Duodenal mucosa (tissue), 2 donors: ENCODE results near the gene RASAL3.

Source experiments
- H3K27ac ChIP-seq: one replicate; pipeline ENCODE4 v1.7.0; 2013; ENCODE audit warnings: low read depth, low read length
- H3K27me3 ChIP-seq, 2 donors: one replicate each; pipeline ENCODE4 v1.7.0; 2013; ENCODE audit warnings: low read length in 2 of 2, control low read depth in 1 of 2; ENCODE audit not compliant: insufficient read depth in 2 of 2, control insufficient read depth in 1 of 2
- H3K36me3 ChIP-seq, 2 donors: one replicate each; pipeline ENCODE4 v1.7.0; 2013; ENCODE audit warnings: low read length in 2 of 2, control low read depth in 1 of 2; ENCODE audit not compliant: insufficient read depth in 2 of 2, control insufficient read depth in 1 of 2
- H3K4me1 ChIP-seq, 2 donors: one replicate each; pipeline ENCODE4 v1.7.0; 2013; ENCODE audit warnings: low read length in 2 of 2, control low read depth in 1 of 2; ENCODE audit not compliant: insufficient read depth in 2 of 2, control insufficient read depth in 1 of 2
- H3K4me3 ChIP-seq, 2 donors: one replicate each; pipeline ENCODE4 v1.7.0; 2013; ENCODE audit warnings: low read length in 2 of 2, low read depth in 1 of 2
- H3K9ac ChIP-seq, 2 donors: one replicate each; pipeline ENCODE4 v1.7.0; 2013; ENCODE audit warnings: low read length in 2 of 2, low read depth in 1 of 2
- H3K9me3 ChIP-seq, 2 donors: one replicate each; pipeline ENCODE4 v1.7.0; 2013; ENCODE audit warnings: low read length in 2 of 2, control low read depth in 1 of 2; ENCODE audit not compliant: control insufficient read depth in 1 of 2

Gene RASAL3

DNA sequence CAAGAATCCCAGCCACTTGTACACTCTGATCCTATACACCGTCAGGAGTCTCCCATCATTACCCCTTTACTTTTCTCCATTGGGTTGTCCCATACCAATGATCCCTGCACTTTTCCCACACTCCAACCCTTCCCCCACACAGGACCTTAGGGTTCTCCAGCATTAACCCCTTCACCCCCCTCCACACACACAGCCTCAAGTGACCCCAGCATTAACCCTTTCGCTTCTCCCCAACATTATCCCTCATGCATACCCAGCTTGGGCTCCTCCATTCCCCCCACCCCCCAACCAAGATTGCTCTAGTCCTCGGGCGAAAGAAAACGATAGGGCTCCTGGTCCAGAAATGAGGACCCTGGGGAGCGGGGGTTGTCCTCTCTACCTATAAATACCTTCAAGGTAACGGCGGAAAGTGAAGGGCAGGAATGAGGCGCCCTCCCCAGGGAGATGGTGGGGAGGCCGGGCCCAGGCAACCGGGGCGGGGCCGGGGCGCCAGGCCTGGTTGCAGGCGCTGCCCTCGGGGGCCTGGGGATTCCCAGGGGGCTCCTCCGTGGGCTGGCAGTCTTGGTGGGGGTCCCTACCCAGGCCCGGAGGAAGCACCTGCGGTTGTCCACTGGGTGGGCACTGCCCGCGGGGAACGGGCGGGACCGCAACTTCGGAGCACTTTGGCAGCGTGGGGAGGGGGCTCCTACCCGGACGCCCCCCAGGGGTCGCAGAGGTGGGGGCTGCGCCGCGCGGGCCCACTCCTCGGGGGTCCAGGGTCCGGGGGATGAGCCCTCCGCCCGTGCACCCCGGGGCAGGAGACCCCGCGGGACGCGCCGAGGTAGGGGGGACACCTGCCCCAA, 15.3 kb downstream of the RASAL3 start:
- Histone ChIP-seq H3K9me3 (no peaks in the 10 kb centered on the region), H3K27ac (no peak overlapping the region), H3K36me3 (peaks cover 0 to 7% of the 10 kb centered on the region in 2 donors), H3K27me3 (peaks cover 0 to 2% of the 10 kb centered on the region in 2 donors), H3K9ac (peak overlapping the region in 1 of 2 donors; percentile 18), H3K4me1 (peaks cover 4 to 24% of the 10 kb centered on the region in 2 donors), H3K4me3 (peak overlapping the region; percentile 61 to 63)

DNA sequence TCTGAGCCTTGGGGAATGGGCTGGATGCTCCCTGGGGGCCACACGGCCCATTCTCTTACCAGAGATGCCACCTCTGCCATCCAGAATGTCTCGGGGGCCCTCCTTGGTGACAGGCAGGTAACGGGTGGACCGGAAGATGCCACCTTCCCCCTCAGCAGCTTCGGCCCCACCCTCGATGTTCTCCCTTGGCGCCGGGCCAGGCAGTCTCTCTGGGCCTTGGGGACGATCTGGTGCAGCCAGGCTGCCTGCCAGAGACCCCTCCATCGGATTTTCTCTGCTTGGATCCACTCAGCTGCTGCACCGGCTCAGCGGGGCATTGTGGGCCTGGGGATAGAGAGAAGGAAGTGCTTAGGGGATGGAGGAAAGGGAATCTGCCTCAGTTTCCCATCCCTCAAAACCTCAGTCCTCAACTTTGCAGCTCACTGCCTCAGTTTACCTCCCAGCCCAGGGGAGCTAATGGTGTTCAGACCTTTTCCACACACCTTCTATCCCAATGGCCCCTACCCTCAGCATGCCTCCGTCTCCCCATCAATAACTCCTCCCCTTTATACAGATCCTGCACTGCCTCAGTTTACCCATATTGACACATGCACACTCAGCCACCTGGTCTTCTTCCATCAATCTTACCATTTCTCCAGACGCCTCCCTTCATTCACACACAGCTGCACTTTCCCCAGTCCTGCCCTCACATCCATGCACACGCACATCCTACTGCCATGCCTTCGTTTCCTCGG, 16.1 kb downstream of the RASAL3 start:
- H3K4me1 ChIP-seq, result peaks cover 4 to 22% of the 10 kb centered on the region in 2 donors

DNA sequence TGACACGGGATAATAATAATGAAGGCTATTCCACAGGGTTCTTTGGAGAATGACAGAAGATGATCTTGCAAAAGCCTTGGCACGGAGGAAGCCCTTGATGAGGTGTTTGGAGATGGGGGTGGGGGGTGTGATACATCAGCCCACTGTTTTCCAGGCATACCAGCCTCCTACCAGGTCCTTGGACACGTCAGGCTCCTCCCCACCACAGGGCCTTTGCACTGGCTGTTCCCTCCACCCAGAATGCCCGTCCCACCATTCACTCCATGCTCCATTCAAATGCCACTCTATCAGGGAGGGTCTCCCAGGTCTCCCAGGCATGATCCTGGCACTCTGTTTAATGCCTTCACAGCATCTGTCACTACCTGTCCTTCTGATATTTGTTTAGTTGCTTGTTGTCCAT, 17.3 kb downstream of the RASAL3 start:
- Histone ChIP-seq H3K27ac (no peak overlapping the region), H3K9ac (no peak overlapping the region), H3K9me3 (no peaks in the 10 kb centered on the region), H3K4me1 (peaks cover 0 to 16% of the 10 kb centered on the region in 2 donors), H3K36me3 (no peaks in the 10 kb centered on the region), H3K4me3 (no peak overlapping the region), H3K27me3 (no peaks in the 10 kb centered on the region)

More for the DNA sequence above, 16.1 kb downstream of the RASAL3 start:
- H3K27ac ChIP-seq, result no peak overlapping the region
- no peaks in the 10 kb centered on the region for H3K27me3 ChIP-seq
- peaks cover 0 to 5% of the 10 kb centered on the region in 2 donors for H3K36me3 ChIP-seq
- no peak overlapping the region for H3K4me3 ChIP-seq
- H3K9me3 ChIP-seq, result no peaks in the 10 kb centered on the region
- no peak overlapping the region for H3K9ac ChIP-seq

DNA sequence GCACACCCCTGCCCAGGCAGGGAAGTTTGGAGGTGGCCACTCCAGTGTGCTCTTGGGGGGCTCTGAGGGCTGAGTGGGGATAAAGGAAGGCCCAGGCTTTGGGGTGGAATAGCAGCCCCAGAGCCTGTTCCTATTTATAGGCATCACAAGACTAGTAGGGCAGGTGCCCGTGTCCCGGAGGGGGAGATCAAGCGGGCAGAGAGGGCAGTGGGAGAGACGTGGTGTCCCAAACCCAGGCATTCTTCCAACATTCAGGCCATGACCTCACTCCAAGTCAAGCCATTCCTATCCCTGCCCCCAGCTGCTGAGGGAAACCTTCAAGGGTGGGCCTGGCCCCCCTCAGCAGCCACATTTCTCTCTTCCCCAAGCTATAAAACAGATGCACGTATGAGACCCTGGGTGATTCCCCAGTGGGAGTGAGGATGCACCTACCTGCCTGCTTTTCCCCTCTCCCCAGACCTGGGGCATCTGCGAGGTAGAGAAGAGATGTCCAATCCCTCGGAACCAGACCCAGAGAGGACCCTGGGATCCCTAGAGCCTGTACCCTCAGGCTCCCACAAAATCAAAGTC, 18.5 kb downstream of the RASAL3 start:
- no peak overlapping the region for H3K27ac ChIP-seq
- no peaks in the 10 kb centered on the region for H3K36me3 ChIP-seq
- H3K9me3 ChIP-seq, result no peaks in the 10 kb centered on the region
- H3K27me3 ChIP-seq, result no peaks in the 10 kb centered on the region
- H3K4me3 ChIP-seq, result no peak overlapping the region
- H3K9ac ChIP-seq, result no peak overlapping the region
- peaks cover 0 to 11% of the 10 kb centered on the region in 2 donors for H3K4me1 ChIP-seq

DNA sequence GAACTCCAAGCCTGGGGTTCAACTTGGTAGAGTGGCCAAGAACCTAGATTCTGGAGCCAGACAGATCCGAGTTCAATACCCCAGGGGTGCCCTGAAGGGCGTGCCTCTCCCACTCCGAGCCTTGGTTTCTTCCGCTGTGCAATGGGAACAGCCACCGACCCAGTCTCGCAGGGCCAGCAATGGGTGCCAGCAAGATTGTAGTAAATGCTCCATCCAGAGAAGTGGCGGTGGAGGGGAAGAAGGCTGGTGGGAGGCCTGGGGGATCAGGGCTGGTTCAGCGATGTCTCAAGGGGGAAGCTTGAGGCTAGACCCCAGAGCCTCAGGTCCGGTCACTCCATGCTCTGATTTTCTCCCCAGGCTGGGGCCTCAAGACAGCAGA, 19.1 kb downstream of the RASAL3 start:
- Histone ChIP-seq H3K4me3 (no peak overlapping the region), H3K9me3 (no peaks in the 10 kb centered on the region), H3K36me3 (no peaks in the 10 kb centered on the region), H3K27me3 (no peaks in the 10 kb centered on the region), H3K27ac (no peak overlapping the region), H3K9ac (no peak overlapping the region), H3K4me1 (peaks cover 0 to 10% of the 10 kb centered on the region in 2 donors)

DNA sequence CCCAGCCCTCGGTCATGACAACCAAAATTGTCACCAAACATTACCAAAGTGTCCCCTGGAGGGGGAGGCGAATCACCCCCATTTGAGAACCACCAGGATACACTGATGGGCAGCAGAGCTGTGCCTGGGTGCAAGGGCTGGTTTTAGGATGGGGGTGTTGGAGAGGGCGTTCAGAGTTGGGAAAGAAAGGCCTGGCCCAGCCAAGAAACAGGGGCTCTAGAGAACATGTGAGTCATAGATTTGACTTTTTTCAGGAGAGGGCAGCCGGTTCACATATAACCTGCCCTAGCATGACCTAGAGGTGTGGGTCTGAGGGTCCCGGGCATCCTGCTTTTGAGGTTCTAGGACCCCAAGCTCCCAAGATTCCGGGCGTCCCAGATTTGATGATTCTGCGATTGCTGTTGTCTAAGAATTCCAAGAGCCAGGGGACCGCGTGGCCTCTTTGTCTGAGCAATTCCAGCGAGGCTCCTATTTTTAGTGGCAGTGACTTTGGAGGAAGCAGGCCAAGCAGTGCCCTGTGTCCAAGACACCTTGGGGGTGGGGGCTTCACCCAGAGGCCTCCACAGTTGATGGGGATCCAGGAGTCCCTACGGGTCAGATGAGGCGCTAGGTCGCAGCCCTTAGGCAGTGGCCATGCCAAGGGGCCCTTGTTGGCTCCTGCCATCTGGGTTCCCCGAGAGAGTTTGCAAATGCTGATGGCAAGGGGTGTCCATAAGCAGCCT, 19.7 kb downstream of the RASAL3 start:
- no peaks in the 10 kb centered on the region for H3K27me3 ChIP-seq
- peaks cover 0 to 7% of the 10 kb centered on the region in 2 donors for H3K4me1 ChIP-seq
- no peak overlapping the region for H3K9ac ChIP-seq
- H3K27ac ChIP-seq, result no peak overlapping the region
- H3K36me3 ChIP-seq, result no peaks in the 10 kb centered on the region
- H3K4me3 ChIP-seq, result no peak overlapping the region
- no peaks in the 10 kb centered on the region for H3K9me3 ChIP-seq

DNA sequence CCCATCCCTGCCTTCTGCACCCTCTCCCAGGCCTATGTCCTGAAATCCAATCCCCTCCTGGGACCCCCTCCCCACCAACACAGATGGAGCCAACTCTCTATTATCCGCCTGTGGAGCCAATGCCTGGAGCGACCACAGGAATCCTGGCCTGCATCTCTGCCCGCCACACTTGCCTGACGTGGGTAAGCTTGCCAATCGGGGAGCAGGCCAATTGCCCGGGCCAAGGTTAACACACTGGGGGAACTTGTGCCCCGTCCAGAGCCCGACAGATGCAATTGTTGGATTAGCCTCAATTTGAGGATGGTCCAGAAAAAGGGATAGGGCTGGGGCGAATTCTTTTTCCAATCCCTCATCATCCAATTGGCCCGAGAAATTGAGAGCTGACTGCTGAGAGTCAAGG, 20.5 kb downstream of the RASAL3 start:
- H3K4me3 ChIP-seq, result no peak overlapping the region
- H3K9ac ChIP-seq, result no peak overlapping the region
- peaks cover 0 to 3% of the 10 kb centered on the region in 2 donors for H3K4me1 ChIP-seq
- no peaks in the 10 kb centered on the region for H3K36me3 ChIP-seq
- no peak overlapping the region for H3K27ac ChIP-seq
- no peaks in the 10 kb centered on the region for H3K27me3 ChIP-seq
- no peaks in the 10 kb centered on the region for H3K9me3 ChIP-seq

DNA sequence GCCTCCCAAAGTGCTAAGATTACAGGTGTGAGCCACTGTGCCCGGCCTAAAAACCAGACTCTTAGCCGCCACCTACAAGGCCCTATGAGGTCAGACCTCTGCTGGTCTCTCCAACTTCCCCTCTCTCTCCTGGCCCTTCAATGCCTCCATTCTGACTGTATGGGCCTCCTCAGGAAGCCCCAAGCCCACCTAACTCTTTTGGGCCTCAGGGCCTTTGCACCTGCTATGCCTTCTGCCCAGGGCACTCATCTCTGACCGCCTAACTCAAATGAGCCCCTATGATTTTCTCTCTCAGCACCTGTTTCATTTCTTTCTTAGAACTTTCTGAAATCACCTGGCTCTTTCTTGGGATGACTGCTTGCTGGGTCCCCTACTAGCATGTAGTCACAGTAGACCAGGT, 21.0 kb downstream of the RASAL3 start:
- no peaks in the 10 kb centered on the region for H3K27me3 ChIP-seq
- no peaks in the 10 kb centered on the region for H3K9me3 ChIP-seq
- no peaks in the 10 kb centered on the region for H3K4me1 ChIP-seq
- no peaks in the 10 kb centered on the region for H3K36me3 ChIP-seq
- no peak overlapping the region for H3K9ac ChIP-seq
- no peak overlapping the region for H3K27ac ChIP-seq
- no peak overlapping the region for H3K4me3 ChIP-seq

DNA sequence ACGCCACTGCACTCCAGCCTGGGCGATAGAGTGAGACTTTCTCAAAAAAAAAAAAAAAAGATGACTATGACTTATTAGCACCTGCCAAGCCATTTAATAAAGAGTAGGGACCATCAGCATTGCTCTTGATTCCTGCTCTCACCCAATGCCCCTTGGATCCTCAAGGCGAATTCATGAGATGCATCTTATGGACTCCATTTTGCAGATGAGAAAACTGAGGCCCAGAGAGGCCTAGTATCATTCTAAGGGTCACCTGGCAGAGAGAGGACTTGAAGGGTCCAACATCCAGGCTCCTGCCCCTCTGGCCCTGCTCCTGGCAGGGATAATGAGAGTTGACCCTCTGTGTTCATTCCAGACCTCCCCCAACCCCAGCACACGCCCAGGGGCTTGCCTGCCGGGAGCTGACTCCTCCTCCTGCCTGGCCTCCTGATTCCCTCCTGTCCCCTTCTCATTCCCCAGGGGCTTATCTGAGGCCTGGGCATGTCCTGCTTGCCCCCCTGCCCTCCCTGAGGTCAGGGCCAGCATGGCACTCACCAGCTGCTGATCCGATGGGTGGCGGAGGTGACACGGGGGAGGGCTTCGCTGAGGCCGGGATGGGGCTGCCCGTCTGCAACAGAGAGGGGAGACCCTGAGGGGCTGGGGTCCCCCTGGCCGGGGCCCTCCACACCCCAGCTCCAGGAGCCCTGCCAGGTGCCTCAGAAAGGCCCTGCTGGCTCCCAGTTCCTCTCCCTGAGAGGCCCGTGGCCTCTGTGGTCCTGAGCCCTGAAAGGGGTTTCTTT, 22.0 kb downstream of the RASAL3 start:
- Histone ChIP-seq H3K4me3 (no peak overlapping the region), H3K4me1 (no peaks in the 10 kb centered on the region), H3K27me3 (no peaks in the 10 kb centered on the region), H3K9ac (no peak overlapping the region), H3K9me3 (no peaks in the 10 kb centered on the region), H3K27ac (no peak overlapping the region), H3K36me3 (no peaks in the 10 kb centered on the region)
